ENCODE measurements around the gene IFNGR1. TPM values are rescaled to one million over a fixed set of nuclear protein-coding genes. Genes with fewer than 3 reads are reported as not detected.

IFNGR1 gene
- total RNA-seq, 1 experiment from 2014 or later: 27.1 TPM

DNA sequence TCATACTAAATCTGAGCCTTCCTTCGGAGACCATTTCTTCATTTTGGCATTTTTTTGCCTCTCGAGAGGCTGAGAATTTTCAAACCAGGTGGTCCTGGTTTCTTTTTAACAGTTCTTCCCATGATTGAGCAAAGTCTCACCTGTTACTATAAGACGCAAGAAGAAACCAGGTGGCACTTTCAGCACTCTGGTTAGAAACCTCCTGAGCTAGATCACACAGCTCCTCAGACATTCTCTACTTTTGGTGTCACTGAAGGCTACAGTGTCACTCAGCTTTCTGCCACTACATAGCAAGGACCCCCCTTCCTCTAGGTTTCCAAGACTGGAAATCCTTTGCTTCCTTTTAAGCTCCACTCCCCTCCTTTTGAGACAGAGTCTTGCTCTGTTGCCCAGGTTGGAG is 7.3 kb downstream of the IFNGR1 start (continued):
- no peak for TF ChIP-seq EZH2phosphoT487 (IDR thresholded peaks at IDR 0.05; ENCODE audit: borderline replicate concordance)

DNA sequence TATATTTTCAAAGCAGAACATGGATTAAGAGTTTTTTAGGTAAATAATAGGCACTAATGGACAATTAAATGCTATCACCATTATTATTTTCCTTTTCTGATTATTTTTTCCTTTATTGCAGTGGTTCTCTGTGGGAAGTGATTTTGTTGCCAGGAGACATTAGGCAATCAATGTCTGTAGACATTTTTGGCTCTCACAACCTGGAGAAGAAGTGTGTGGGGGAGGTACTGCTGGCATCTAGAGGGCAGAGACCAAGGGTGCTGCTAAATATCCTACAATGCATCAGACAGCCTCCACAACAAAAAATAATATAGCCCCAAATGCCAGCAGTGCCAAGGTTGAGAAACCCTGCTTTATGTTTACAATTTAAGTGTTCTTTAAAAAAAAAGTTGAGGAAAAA is 8.3 kb downstream of the IFNGR1 start:
- POLR2A ChIA-PET: no interaction called here
- no peaks in the 10 kb centered on the region for H3K4me1 ChIP-seq (ENCODE audit: control insufficient read depth in 1 of 2, insufficient read depth in 2 of 2, low read length in 2 of 2)
- intact Hi-C loops (cut with micrococcal nuclease): no loop called here
- no peak overlapping the region for H3K4me2 ChIP-seq (ENCODE audit: low read length)
- CTCF ChIA-PET: no interaction called here
- peaks cover 0 to 3% of the 10 kb centered on the region in 2 experiments; a peak in 1 of 4 replicates for H3K36me3 ChIP-seq (ENCODE audit: control insufficient read depth in 1 of 2, insufficient read depth in 2 of 2, low read length in 2 of 2)
- RAD21 ChIA-PET (ENCODE audit: low non-redundant PET in 1 of 2, low total read pairs in 2 of 2, uncharacterized antibody in 2 of 2, unreplicated experiment in 2 of 2): no interaction called here
- ATAC-seq (no peak), DNase-seq (ENCODE audit: low read depth, low spot score) (no peak)
- H3K27me3 ChIP-seq (ENCODE audit: insufficient read depth, low read length): no peaks in the 10 kb centered on the region
- TF ChIP-seq CBX3 (IDR thresholded peaks at IDR 0.05; ENCODE audit: low read depth): no peak
- no peak for TF ChIP-seq CEBPB (IDR thresholded peaks at IDR 0.05; ENCODE audit: low read depth)
- no peak for TF ChIP-seq ELF1 (IDR thresholded peaks at IDR 0.05; ENCODE audit: borderline replicate concordance, low read depth)
- no peak for TF ChIP-seq TCF7L2 (IDR thresholded peaks at IDR 0.05; ENCODE audit: borderline replicate concordance, extremely low read depth, insufficient read depth, insufficient read length)
- TF ChIP-seq, protein P1, sequence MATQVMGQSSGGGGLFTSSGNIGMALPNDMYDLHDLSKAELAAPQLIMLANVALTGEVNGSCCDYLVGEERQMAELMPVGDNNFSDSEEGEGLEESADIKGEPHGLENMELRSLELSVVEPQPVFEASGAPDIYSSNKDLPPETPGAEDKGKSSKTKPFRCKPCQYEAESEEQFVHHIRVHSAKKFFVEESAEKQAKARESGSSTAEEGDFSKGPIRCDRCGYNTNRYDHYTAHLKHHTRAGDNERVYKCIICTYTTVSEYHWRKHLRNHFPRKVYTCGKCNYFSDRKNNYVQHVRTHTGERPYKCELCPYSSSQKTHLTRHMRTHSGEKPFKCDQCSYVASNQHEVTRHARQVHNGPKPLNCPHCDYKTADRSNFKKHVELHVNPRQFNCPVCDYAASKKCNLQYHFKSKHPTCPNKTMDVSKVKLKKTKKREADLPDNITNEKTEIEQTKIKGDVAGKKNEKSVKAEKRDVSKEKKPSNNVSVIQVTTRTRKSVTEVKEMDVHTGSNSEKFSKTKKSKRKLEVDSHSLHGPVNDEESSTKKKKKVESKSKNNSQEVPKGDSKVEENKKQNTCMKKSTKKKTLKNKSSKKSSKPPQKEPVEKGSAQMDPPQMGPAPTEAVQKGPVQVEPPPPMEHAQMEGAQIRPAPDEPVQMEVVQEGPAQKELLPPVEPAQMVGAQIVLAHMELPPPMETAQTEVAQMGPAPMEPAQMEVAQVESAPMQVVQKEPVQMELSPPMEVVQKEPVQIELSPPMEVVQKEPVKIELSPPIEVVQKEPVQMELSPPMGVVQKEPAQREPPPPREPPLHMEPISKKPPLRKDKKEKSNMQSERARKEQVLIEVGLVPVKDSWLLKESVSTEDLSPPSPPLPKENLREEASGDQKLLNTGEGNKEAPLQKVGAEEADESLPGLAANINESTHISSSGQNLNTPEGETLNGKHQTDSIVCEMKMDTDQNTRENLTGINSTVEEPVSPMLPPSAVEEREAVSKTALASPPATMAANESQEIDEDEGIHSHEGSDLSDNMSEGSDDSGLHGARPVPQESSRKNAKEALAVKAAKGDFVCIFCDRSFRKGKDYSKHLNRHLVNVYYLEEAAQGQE (IDR thresholded peaks at IDR 0.05; ENCODE audit: low read depth): no peak
- no peak for TF ChIP-seq SRF (IDR thresholded peaks at IDR 0.05; ENCODE audit: low read depth)
- TF ChIP-seq ZFX (IDR thresholded peaks at IDR 0.05): no peak
- no peak for TF ChIP-seq POLR2AphosphoS5 (IDR thresholded peaks at IDR 0.05; ENCODE audit: low read depth, low read length)
- no peak for TF ChIP-seq EZH2 (IDR thresholded peaks at IDR 0.05)
- TF ChIP-seq POLR2A (IDR thresholded peaks at IDR 0.05; ENCODE audit: borderline replicate concordance, extremely low read depth, insufficient read depth, insufficient read length): no peak
- TF ChIP-seq JUND (IDR thresholded peaks at IDR 0.05): no peak
- TF ChIP-seq SIN3A (IDR thresholded peaks at IDR 0.05; ENCODE audit: low read depth): no peak
- TF ChIP-seq ZNF274 (IDR thresholded peaks at IDR 0.05; ENCODE audit: low read depth, low read length): no peak
- TF ChIP-seq, protein P2, sequence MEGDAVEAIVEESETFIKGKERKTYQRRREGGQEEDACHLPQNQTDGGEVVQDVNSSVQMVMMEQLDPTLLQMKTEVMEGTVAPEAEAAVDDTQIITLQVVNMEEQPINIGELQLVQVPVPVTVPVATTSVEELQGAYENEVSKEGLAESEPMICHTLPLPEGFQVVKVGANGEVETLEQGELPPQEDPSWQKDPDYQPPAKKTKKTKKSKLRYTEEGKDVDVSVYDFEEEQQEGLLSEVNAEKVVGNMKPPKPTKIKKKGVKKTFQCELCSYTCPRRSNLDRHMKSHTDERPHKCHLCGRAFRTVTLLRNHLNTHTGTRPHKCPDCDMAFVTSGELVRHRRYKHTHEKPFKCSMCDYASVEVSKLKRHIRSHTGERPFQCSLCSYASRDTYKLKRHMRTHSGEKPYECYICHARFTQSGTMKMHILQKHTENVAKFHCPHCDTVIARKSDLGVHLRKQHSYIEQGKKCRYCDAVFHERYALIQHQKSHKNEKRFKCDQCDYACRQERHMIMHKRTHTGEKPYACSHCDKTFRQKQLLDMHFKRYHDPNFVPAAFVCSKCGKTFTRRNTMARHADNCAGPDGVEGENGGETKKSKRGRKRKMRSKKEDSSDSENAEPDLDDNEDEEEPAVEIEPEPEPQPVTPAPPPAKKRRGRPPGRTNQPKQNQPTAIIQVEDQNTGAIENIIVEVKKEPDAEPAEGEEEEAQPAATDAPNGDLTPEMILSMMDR (IDR thresholded peaks at IDR 0.05 in 2 of 3, conservative IDR thresholded peaks at IDR 0.05 in 1 of 3; ENCODE audit: borderline replicate concordance in 1 of 3, insufficient read depth in 1 of 3, low read depth in 2 of 3, low read length in 2 of 3): no peak
- no peak for TF ChIP-seq YY1 (IDR thresholded peaks at IDR 0.05; ENCODE audit: extremely low read depth, insufficient replicate concordance, low read depth, low read length)
- TF ChIP-seq FOSL1 (IDR thresholded peaks at IDR 0.05; ENCODE audit: low read depth): no peak
- no peak for TF ChIP-seq SP1 (IDR thresholded peaks at IDR 0.05; ENCODE audit: low read depth)
- TF ChIP-seq EZH2phosphoT487 (IDR thresholded peaks at IDR 0.05; ENCODE audit: borderline replicate concordance): no peak
- TF ChIP-seq, protein P3, sequence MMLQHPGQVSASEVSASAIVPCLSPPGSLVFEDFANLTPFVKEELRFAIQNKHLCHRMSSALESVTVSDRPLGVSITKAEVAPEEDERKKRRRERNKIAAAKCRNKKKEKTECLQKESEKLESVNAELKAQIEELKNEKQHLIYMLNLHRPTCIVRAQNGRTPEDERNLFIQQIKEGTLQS (IDR thresholded peaks at IDR 0.05): no peak
- H3K9ac ChIP-seq (ENCODE audit: low read length): no peak overlapping the region
- H3K79me2 ChIP-seq (ENCODE audit: insufficient read depth, low read length): peaks cover 66% of the 10 kb centered on the region
- no peak overlapping the region for H2AFZ ChIP-seq (ENCODE audit: low read depth, low read length, poor library complexity, severe bottlenecking)
- no peak overlapping the region for H3K4me3 ChIP-seq (replicated peaks in 1 of 2; ENCODE audit: low read depth in 1 of 2, low read length in 2 of 2)
- BruUV-seq (replicated peaks): no TSS peak
- no peaks in the 10 kb centered on the region for H3K9me3 ChIP-seq (ENCODE audit: control insufficient read depth in 1 of 2, insufficient read depth in 1 of 2, low read depth in 1 of 2, low read length in 2 of 2)
- no peaks in the 10 kb centered on the region for H3K9me2 ChIP-seq (ENCODE audit: insufficient read depth)
- H4K20me1 ChIP-seq (ENCODE audit: insufficient read depth): no peaks in the 10 kb centered on the region
- no peak overlapping the region for H3K27ac ChIP-seq (ENCODE audit: low read depth, low read length)

Measured in HCT116 (cell line).